ENCODE data around the gene TNFRSF4. TPM values are rescaled to one million over a fixed set of nuclear protein-coding genes. Genes with fewer than 3 reads are reported as not detected.

TNFRSF4 gene
- total and polyA plus RNA-seq, 10 of the 15 experiments (the other 5 are each of a cell fraction or from before 2014, with no cell fraction given) = 0.05 to 7.3 (median 2.5) TPM; not detected in 1

DNA sequence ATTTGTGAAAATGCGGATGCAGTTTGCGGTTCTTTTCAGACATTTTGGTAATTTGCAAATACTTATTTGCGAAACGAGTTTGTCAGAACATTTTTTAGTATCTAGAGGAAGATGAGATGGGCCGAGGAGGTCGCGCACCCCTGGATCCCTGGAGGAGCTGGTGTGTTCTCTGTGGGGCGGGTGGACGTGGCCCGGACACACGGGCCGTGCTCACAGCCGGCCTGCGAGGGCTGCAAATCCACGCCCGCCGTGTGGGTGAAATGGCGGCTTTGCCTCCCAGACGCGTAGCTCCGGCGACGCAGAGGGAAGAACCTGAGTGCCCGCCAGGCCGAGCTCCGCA lies 49.6 kb downstream of the TNFRSF4 start (continued):
- no peak for TF ChIP-seq SIN3A (IDR thresholded peaks at IDR 0.05; ENCODE audit: low read depth, low read length)

- intact Hi-C loops (cut with micrococcal nuclease; ENCODE audit: unreplicated experiment) (no loop called here), in situ Hi-C loops (cut with MboI) (no loop called here)
- H3K27me3 ChIP-seq (replicated peaks in 1 of 2; ENCODE audit: control insufficient read depth in 2 of 2, insufficient read depth in 2 of 2, low read length in 1 of 2) = no peaks in the 10 kb centered on the region
- ChIA-PET CTCF (interaction anchor here (0.8 kb wide), 1 partner anchor 94 kb away, joined by 3 read pairs; no protein-coding TSS in a partner anchor), POLR2A (interaction anchor here (0.6 to 2.0 kb wide), 2 partner anchors 42 to 170 kb away, joined by 3 to 4 read pairs; no protein-coding TSS in a partner anchor), SMC1A (ENCODE audit: uncharacterized antibody, unreplicated experiment) (no interaction called here), RAD21 (ENCODE audit: unreplicated experiment) (no interaction called here)
- H2AFZ ChIP-seq (ENCODE audit: control insufficient read depth, low read depth, low read length) = no peak overlapping the region
- DNase-seq (ENCODE audit: low read depth, low spot score) (no peak), ATAC-seq (no peak), FAIRE-seq (no peak)
- H3K36me3 ChIP-seq (ENCODE audit: control insufficient read depth in 2 of 2, insufficient read depth in 2 of 2, low read length in 1 of 2) = no peaks in the 10 kb centered on the region
- H3K79me2 ChIP-seq (ENCODE audit: control insufficient read depth, insufficient read depth, low read length) = no peaks in the 10 kb centered on the region
- H3K9ac ChIP-seq (ENCODE audit: control insufficient read depth, insufficient read depth, low read length) = no peak overlapping the region
- H4K20me1 ChIP-seq (ENCODE audit: control insufficient read depth, insufficient read depth) = no peaks in the 10 kb centered on the region
- H3K4me2 ChIP-seq (ENCODE audit: control insufficient read depth, insufficient read depth) = no peak overlapping the region
- WGBS (ENCODE audit: insufficient coverage, insufficient replicate concordance, low lambda C conversion rate, missing lambda C conversion rate) = 76% methylated on average over 33 of the region's 33 CpGs
- H3K4me3 ChIP-seq = no peak overlapping the region
- H3K4me1 ChIP-seq (ENCODE audit: control insufficient read depth, insufficient read depth, low read length) = peaks cover 2% of the 10 kb centered on the region; the same call in 1 of the 2 replicates
- H3K9me3 ChIP-seq (replicated peaks; ENCODE audit: control insufficient read depth, insufficient read depth, low read length) = no peaks in the 10 kb centered on the region
- H3K27ac ChIP-seq (ENCODE audit: control insufficient read depth, insufficient read depth) = no peak overlapping the region
- BruUV-seq (replicated peaks) = no TSS peak
- TF ChIP-seq ZNF687 (IDR thresholded peaks at IDR 0.05) (no peak), ZBTB40 (IDR thresholded peaks at IDR 0.05; ENCODE audit: borderline replicate concordance) (no peak), GABPA (IDR thresholded peaks at IDR 0.05; ENCODE audit: low read depth) (no peak), RB1 (IDR thresholded peaks at IDR 0.05; ENCODE audit: borderline replicate concordance) (no peak), EP300 (IDR thresholded peaks at IDR 0.05; ENCODE audit: borderline replicate concordance in 1 of 2, control insufficient read depth in 1 of 2, low read depth in 2 of 2, low read length in 2 of 2) (no peak), ATF2 (IDR thresholded peaks at IDR 0.05; ENCODE audit: low read length) (no peak), ZNF207 (IDR thresholded peaks at IDR 0.05; ENCODE audit: borderline replicate concordance) (no peak), HCFC1 (IDR thresholded peaks at IDR 0.05; ENCODE audit: low read length) (no peak), POLR2AphosphoS2 (IDR thresholded peaks at IDR 0.05; ENCODE audit: low read depth, low read length) (no peak), JUNB (IDR thresholded peaks at IDR 0.05) (no peak), CEBPB (IDR thresholded peaks at IDR 0.05; ENCODE audit: borderline replicate concordance in 1 of 2, low read depth in 2 of 2, low read length in 2 of 2) (no peak), NFYA (IDR thresholded peaks at IDR 0.05; ENCODE audit: borderline replicate concordance, low read depth, low read length) (no peak)
These were observed 50.3 kb downstream of the TNFRSF4 start for GRCh38 chr1:1163538-1164070.
